ENCODE results near the gene OCRL. TPM values are rescaled to one million over a fixed set of nuclear protein-coding genes. Genes with fewer than 3 reads are reported as not detected.
"Not testable (repeated sequence)": the region's sequence is repeated elsewhere in the genome, so short reads cannot be mapped to it uniquely, and the experiment has no call there.

The OCRL gene
- total RNA-seq, 4 donors from 2014 or later = 24.3 to 35.6 (median 26.6) TPM

GRCh38 chrX:129572422-129572821, 32.4 kb downstream of the OCRL start:
- 75% methylated on average over 2 of the region's 2 CpGs for WGBS, 2 donors
- TF ChIP-seq POLR2A (IDR thresholded peaks at IDR 0.05) (no peak), CTCF (IDR thresholded peaks at IDR 0.05) (no peak)
- DNase-seq = no peak
- H3K4me3 ChIP-seq (replicated peaks in 1 of 3) = no peak overlapping the region
- H3K27me3 ChIP-seq = no peaks in the 10 kb centered on the region
- H3K27ac ChIP-seq = no peak overlapping the region
- H3K9me3 ChIP-seq = no peaks in the 10 kb centered on the region
- H3K36me3 ChIP-seq = peaks cover 12 to 15% of the 10 kb centered on the region in 2 donors
- H3K4me1 ChIP-seq = no peaks in the 10 kb centered on the region
- intact Hi-C loops (cut with DNase I) = no loop called here

- H3K9me3 ChIP-seq; DNase-seq; intact Hi-C loops (cut with DNase I); H3K27me3 ChIP-seq; H3K27ac ChIP-seq; H3K4me1 ChIP-seq; H3K4me3 ChIP-seq (replicated peaks in 1 of 3): not testable (repeated sequence)
- 95 to 100% methylated on average over 4 of the region's 4 CpGs for WGBS, 2 donors
- peaks cover 12 to 15% of the 10 kb centered on the region in 2 donors for H3K36me3 ChIP-seq
Observed at GRCh38 chrX:129573652-129574051, 33.6 kb downstream of the OCRL start.

GRCh38 chrX:129574214-129574613, 34.2 kb downstream of the OCRL start:
- Histone ChIP-seq H3K27ac (no peak overlapping the region), H3K4me3 (replicated peaks in 1 of 3) (no peak overlapping the region), H3K9me3 (no peaks in the 10 kb centered on the region), H3K36me3 (peaks cover 12 to 15% of the 10 kb centered on the region in 2 donors), H3K27me3 (no peaks in the 10 kb centered on the region), H3K4me1 (no peaks in the 10 kb centered on the region)
- intact Hi-C loops (cut with DNase I) = no loop called here
- no peak for DNase-seq
- TF ChIP-seq CTCF (IDR thresholded peaks at IDR 0.05) (no peak), POLR2A (IDR thresholded peaks at IDR 0.05) (no peak)
- WGBS, 2 donors = 73 to 74% methylated on average over 2 of the region's 2 CpGs

GRCh38 chrX:129576539-129576938, 36.5 kb downstream of the OCRL start:
- Histone ChIP-seq H3K4me3 (replicated peaks in 1 of 3) (no peak overlapping the region), H3K27ac (no peak overlapping the region), H3K27me3 (no peaks in the 10 kb centered on the region), H3K36me3 (peaks cover 9 to 15% of the 10 kb centered on the region in 2 donors), H3K9me3 (no peaks in the 10 kb centered on the region), H3K4me1 (no peaks in the 10 kb centered on the region)
- WGBS, 2 donors = 72 to 77% methylated on average over 3 of the region's 3 CpGs
- TF ChIP-seq CTCF (IDR thresholded peaks at IDR 0.05) (no peak), POLR2A (IDR thresholded peaks at IDR 0.05) (no peak)
- DNase-seq = no peak
- intact Hi-C loops (cut with DNase I) = no loop called here

GRCh38 chrX:129577473-129577872, 37.4 kb downstream of the OCRL start:
- no peak for TF ChIP-seq CTCF (IDR thresholded peaks at IDR 0.05)
- H3K27me3 ChIP-seq = no peaks in the 10 kb centered on the region
- H3K9me3 ChIP-seq = no peaks in the 10 kb centered on the region
- no peak overlapping the region for H3K4me3 ChIP-seq (replicated peaks in 1 of 3)
- no peak overlapping the region for H3K27ac ChIP-seq
- intact Hi-C loops (cut with DNase I) = no loop called here
- 71 to 86% methylated on average over 5 of the region's 5 CpGs for WGBS, 2 donors
- no peaks in the 10 kb centered on the region for H3K4me1 ChIP-seq
- peaks cover 9 to 15% of the 10 kb centered on the region in 2 donors for H3K36me3 ChIP-seq
- DNase-seq = no peak

GRCh38 chrX:129577877-129578276, 37.8 kb downstream of the OCRL start:
- no peak overlapping the region for H3K27ac ChIP-seq
- no peaks in the 10 kb centered on the region for H3K9me3 ChIP-seq
- intact Hi-C loops (cut with DNase I) = no loop called here
- no peak overlapping the region for H3K4me3 ChIP-seq (replicated peaks in 1 of 3)
- no peaks in the 10 kb centered on the region for H3K27me3 ChIP-seq
- WGBS, 2 donors = 91 to 97% methylated on average over 1 of the region's 1 CpG
- peaks cover 9 to 15% of the 10 kb centered on the region in 2 donors for H3K36me3 ChIP-seq
- no peak for TF ChIP-seq CTCF (IDR thresholded peaks at IDR 0.05)
- no peak for TF ChIP-seq POLR2A (IDR thresholded peaks at IDR 0.05)
- H3K4me1 ChIP-seq = no peaks in the 10 kb centered on the region
- DNase-seq = no peak

Measured in thyroid gland (tissue), 4 donors.